Keratinocyte (primary cell): Measurements from ENCODE around the gene MYLIP.

Experiments used
- CTCF ChIP-seq, 3 experiments: IDR thresholded peaks in 1 of 3; conservative IDR thresholded peaks in 1 of 3; optimal IDR thresholded peaks in 1 of 3; 2 replicates in 2 of 3; 3 replicates in 1 of 3; pipeline versions ENCODE3 to v1.5.1; 2011; ENCODE audit warnings: low read length in 3 of 3, mild to moderate bottlenecking in 3 of 3, moderate library complexity in 2 of 3, control low read depth in 1 of 3, inconsistent platforms in 1 of 3; ENCODE audit not compliant: insufficient read depth in 2 of 3; ENCODE audit errors: extremely low read depth in 1 of 3
- EZH2 ChIP-seq: IDR thresholded peaks from one replicate; pipeline ENCODE4 v1.6.1; 2012; ENCODE audit warnings: inconsistent platforms, mild to moderate bottlenecking, low read length, moderate library complexity

- no peak for TF ChIP-seq CTCF (optimal IDR thresholded peaks at IDR 0.05 in 1 of 3, IDR thresholded peaks at IDR 0.05 in 1 of 3, conservative IDR thresholded peaks at IDR 0.05 in 1 of 3; ENCODE audit: extremely low read depth in 1 of 3, insufficient read depth in 2 of 3, low read length in 3 of 3)
- TF ChIP-seq EZH2 = no peak
Measured at GRCh38 chr6:16095180-16095579, 33.7 kb upstream of the MYLIP start.
